ENCODE results near the gene ZNF462.

Gene ZNF462

GRCh38 chr9:107020040-107020530 lies 157.1 kb downstream of the ZNF462 start:
- Mint-ChIP-seq H3K27ac (no peak overlapping the region), H3K36me3 (no peaks in the 10 kb centered on the region), H3K4me3 (no peak overlapping the region), H3K27me3 (peaks cover 4% of the 10 kb centered on the region), H3K4me1 (peaks cover 7% of the 10 kb centered on the region), H3K9me3 (peaks cover 8% of the 10 kb centered on the region)
- ATAC-seq (ENCODE audit: low read depth): no peak
- DNase-seq (ENCODE audit: low spot score in 2 of 2): no peak

GRCh38 chr9:107024193-107024592 lies 161.2 kb downstream of the ZNF462 start:
- no peak overlapping the region for H3K27ac Mint-ChIP-seq
- H3K9me3 Mint-ChIP-seq: peaks cover 5% of the 10 kb centered on the region
- peaks cover 4% of the 10 kb centered on the region for H3K27me3 Mint-ChIP-seq
- DNase-seq (ENCODE audit: low spot score in 2 of 2): no peak
- peak; percentile 34 for ATAC-seq (ENCODE audit: low read depth)
- peaks cover 7% of the 10 kb centered on the region for H3K4me1 Mint-ChIP-seq
- H3K36me3 Mint-ChIP-seq: no peaks in the 10 kb centered on the region
- H3K4me3 Mint-ChIP-seq: no peak overlapping the region

- no peaks in the 10 kb centered on the region for H3K36me3 Mint-ChIP-seq
- H3K4me3 Mint-ChIP-seq: no peak overlapping the region
- DNase-seq (ENCODE audit: low spot score in 2 of 2): no peak
- H3K27me3 Mint-ChIP-seq: no peaks in the 10 kb centered on the region
- H3K4me1 Mint-ChIP-seq: peaks cover 7% of the 10 kb centered on the region
- H3K9me3 Mint-ChIP-seq: peaks cover 3% of the 10 kb centered on the region
- no peak overlapping the region for H3K27ac Mint-ChIP-seq
- ATAC-seq (ENCODE audit: low read depth): no peak
These were observed 162.5 kb downstream of the ZNF462 start for GRCh38 chr9:107025260-107026035.

- Mint-ChIP-seq H3K4me1 (peaks cover 3% of the 10 kb centered on the region), H3K27me3 (peaks cover 5% of the 10 kb centered on the region), H3K4me3 (no peak overlapping the region), H3K36me3 (no peaks in the 10 kb centered on the region), H3K9me3 (peaks cover 3% of the 10 kb centered on the region), H3K27ac (no peak overlapping the region)
- no peak for DNase-seq (ENCODE audit: low spot score in 2 of 2)
- ATAC-seq (ENCODE audit: low read depth): no peak
These were observed 166.2 kb downstream of the ZNF462 start for GRCh38 chr9:107029146-107029545.

- peaks cover 14% of the 10 kb centered on the region for H3K27me3 Mint-ChIP-seq
- no peak overlapping the region for H3K27ac Mint-ChIP-seq
- no peaks in the 10 kb centered on the region for H3K4me1 Mint-ChIP-seq
- H3K4me3 Mint-ChIP-seq: no peak overlapping the region
- no peaks in the 10 kb centered on the region for H3K9me3 Mint-ChIP-seq
- DNase-seq (ENCODE audit: low spot score in 2 of 2): no peak
- no peaks in the 10 kb centered on the region for H3K36me3 Mint-ChIP-seq
- no peak for ATAC-seq (ENCODE audit: low read depth)
These were observed 171.0 kb downstream of the ZNF462 start for GRCh38 chr9:107033966-107034365.

GRCh38 chr9:107034831-107035230 lies 171.9 kb downstream of the ZNF462 start:
- Mint-ChIP-seq H3K9me3 (no peaks in the 10 kb centered on the region), H3K4me3 (no peak overlapping the region), H3K4me1 (no peaks in the 10 kb centered on the region), H3K27me3 (peaks cover 15% of the 10 kb centered on the region), H3K27ac (no peak overlapping the region), H3K36me3 (no peaks in the 10 kb centered on the region)
- DNase-seq (ENCODE audit: low spot score in 2 of 2): no peak
- no peak for ATAC-seq (ENCODE audit: low read depth)

- Mint-ChIP-seq H3K27ac (no peak overlapping the region), H3K4me1 (no peaks in the 10 kb centered on the region), H3K36me3 (no peaks in the 10 kb centered on the region), H3K9me3 (no peaks in the 10 kb centered on the region), H3K4me3 (no peak overlapping the region), H3K27me3 (peaks cover 21% of the 10 kb centered on the region)
- DNase-seq (ENCODE audit: low spot score in 2 of 2) (no peak), ATAC-seq (ENCODE audit: low read depth) (no peak)
These were observed 173.4 kb downstream of the ZNF462 start for GRCh38 chr9:107036367-107036766.

- peaks cover 16% of the 10 kb centered on the region for H3K27me3 Mint-ChIP-seq
- DNase-seq (ENCODE audit: low spot score in 2 of 2) (no peak), ATAC-seq (ENCODE audit: low read depth) (no peak)
- H3K4me1 Mint-ChIP-seq: no peaks in the 10 kb centered on the region
- no peak overlapping the region for H3K27ac Mint-ChIP-seq
- H3K36me3 Mint-ChIP-seq: no peaks in the 10 kb centered on the region
- no peaks in the 10 kb centered on the region for H3K9me3 Mint-ChIP-seq
- H3K4me3 Mint-ChIP-seq: no peak overlapping the region
These were observed 176.6 kb downstream of the ZNF462 start for GRCh38 chr9:107039542-107039941.

- ATAC-seq (ENCODE audit: low read depth) (no peak), DNase-seq (ENCODE audit: low spot score in 2 of 2) (no peak)
- Mint-ChIP-seq H3K9me3 (no peaks in the 10 kb centered on the region), H3K27ac (no peak overlapping the region), H3K27me3 (peaks cover 10% of the 10 kb centered on the region), H3K36me3 (no peaks in the 10 kb centered on the region), H3K4me3 (no peak overlapping the region), H3K4me1 (peaks cover 3% of the 10 kb centered on the region)
These were observed 179.6 kb downstream of the ZNF462 start for GRCh38 chr9:107042606-107043005.

- peaks cover 6% of the 10 kb centered on the region for H3K4me1 Mint-ChIP-seq
- no peaks in the 10 kb centered on the region for H3K36me3 Mint-ChIP-seq
- no peaks in the 10 kb centered on the region for H3K9me3 Mint-ChIP-seq
- ATAC-seq (ENCODE audit: low read depth) (no peak), DNase-seq (ENCODE audit: low spot score in 2 of 2) (no peak)
- no peak overlapping the region for H3K27ac Mint-ChIP-seq
- no peak overlapping the region for H3K4me3 Mint-ChIP-seq
- H3K27me3 Mint-ChIP-seq: peaks cover 8% of the 10 kb centered on the region
These were observed 180.9 kb downstream of the ZNF462 start for GRCh38 chr9:107043886-107044285.

- peaks cover 6% of the 10 kb centered on the region for H3K4me1 Mint-ChIP-seq
- no peak overlapping the region for H3K27ac Mint-ChIP-seq
- H3K4me3 Mint-ChIP-seq: no peak overlapping the region
- no peak for ATAC-seq (ENCODE audit: low read depth)
- peaks cover 8% of the 10 kb centered on the region for H3K27me3 Mint-ChIP-seq
- no peaks in the 10 kb centered on the region for H3K36me3 Mint-ChIP-seq
- no peaks in the 10 kb centered on the region for H3K9me3 Mint-ChIP-seq
- DNase-seq (ENCODE audit: low spot score in 2 of 2): no peak
These were observed 181.9 kb downstream of the ZNF462 start for GRCh38 chr9:107044872-107045271.

GRCh38 chr9:107046692-107047091 lies 183.7 kb downstream of the ZNF462 start:
- no peak overlapping the region for H3K27ac Mint-ChIP-seq
- H3K4me3 Mint-ChIP-seq: no peak overlapping the region
- peaks cover 4% of the 10 kb centered on the region for H3K27me3 Mint-ChIP-seq
- peak; percentile 73 for ATAC-seq (ENCODE audit: low read depth)
- H3K4me1 Mint-ChIP-seq: peaks cover 6% of the 10 kb centered on the region
- DNase-seq (ENCODE audit: low spot score in 2 of 2): no peak
- no peaks in the 10 kb centered on the region for H3K9me3 Mint-ChIP-seq
- H3K36me3 Mint-ChIP-seq: no peaks in the 10 kb centered on the region

- no peak overlapping the region for H3K27ac Mint-ChIP-seq
- no peak for ATAC-seq (ENCODE audit: low read depth)
- peaks cover 6% of the 10 kb centered on the region for H3K4me1 Mint-ChIP-seq
- H3K4me3 Mint-ChIP-seq: no peak overlapping the region
- no peak for DNase-seq (ENCODE audit: low spot score in 2 of 2)
- H3K27me3 Mint-ChIP-seq: peaks cover 5% of the 10 kb centered on the region
- H3K36me3 Mint-ChIP-seq: no peaks in the 10 kb centered on the region
- no peaks in the 10 kb centered on the region for H3K9me3 Mint-ChIP-seq
These were observed 186.3 kb downstream of the ZNF462 start for GRCh38 chr9:107049046-107049802.

GRCh38 chr9:107049803-107050184 lies 186.8 kb downstream of the ZNF462 start:
- H3K27ac Mint-ChIP-seq: no peak overlapping the region
- peaks cover 5% of the 10 kb centered on the region for H3K27me3 Mint-ChIP-seq
- H3K36me3 Mint-ChIP-seq: no peaks in the 10 kb centered on the region
- DNase-seq (ENCODE audit: low spot score in 2 of 2): no peak
- peaks cover 6% of the 10 kb centered on the region for H3K4me1 Mint-ChIP-seq
- no peak for ATAC-seq (ENCODE audit: low read depth)
- H3K4me3 Mint-ChIP-seq: no peak overlapping the region
- H3K9me3 Mint-ChIP-seq: no peaks in the 10 kb centered on the region

All from memory B cell (primary cell).